DND-41 (cell line): Measurements from ENCODE around the gene BMPR2.

Source experiments
- EZH2 ChIP-seq: IDR thresholded peaks from 3 replicates; pipeline ENCODE4 v1.6.1; 2012; ENCODE audit warnings: borderline replicate concordance, low read depth, mild to moderate bottlenecking, moderate library complexity, low read length, inconsistent platforms; ENCODE audit not compliant: severe bottlenecking
- TF ChIP-seq, protein P1 (sequence below): IDR thresholded peaks from 2 replicates; pipeline ENCODE4 v1.5.1; 2012; ENCODE audit warnings: borderline replicate concordance, low read length, moderate library complexity, mild to moderate bottlenecking; ENCODE audit not compliant: poor library complexity, severe bottlenecking; ENCODE audit errors: extremely low read depth

DNA sequence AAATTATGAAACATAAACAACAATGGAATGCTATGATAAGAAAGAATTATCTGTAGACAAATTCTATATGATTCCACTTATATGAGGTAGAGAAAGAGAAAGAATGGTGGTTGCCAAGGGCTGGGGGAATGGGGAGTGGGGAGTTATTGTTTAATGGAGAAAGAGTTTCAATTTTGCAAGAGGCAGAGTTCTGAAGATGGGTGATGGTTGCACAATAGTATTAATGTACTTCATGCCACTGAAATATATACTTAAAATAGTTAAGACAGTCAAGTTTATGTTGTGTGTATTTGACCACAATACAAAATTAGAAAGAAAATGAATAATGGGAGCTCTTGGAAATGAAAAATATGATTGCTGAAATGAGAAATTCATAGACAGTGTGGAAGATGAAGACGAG is 236.0 kb downstream of the BMPR2 start:
- TF ChIP-seq, protein P1, sequence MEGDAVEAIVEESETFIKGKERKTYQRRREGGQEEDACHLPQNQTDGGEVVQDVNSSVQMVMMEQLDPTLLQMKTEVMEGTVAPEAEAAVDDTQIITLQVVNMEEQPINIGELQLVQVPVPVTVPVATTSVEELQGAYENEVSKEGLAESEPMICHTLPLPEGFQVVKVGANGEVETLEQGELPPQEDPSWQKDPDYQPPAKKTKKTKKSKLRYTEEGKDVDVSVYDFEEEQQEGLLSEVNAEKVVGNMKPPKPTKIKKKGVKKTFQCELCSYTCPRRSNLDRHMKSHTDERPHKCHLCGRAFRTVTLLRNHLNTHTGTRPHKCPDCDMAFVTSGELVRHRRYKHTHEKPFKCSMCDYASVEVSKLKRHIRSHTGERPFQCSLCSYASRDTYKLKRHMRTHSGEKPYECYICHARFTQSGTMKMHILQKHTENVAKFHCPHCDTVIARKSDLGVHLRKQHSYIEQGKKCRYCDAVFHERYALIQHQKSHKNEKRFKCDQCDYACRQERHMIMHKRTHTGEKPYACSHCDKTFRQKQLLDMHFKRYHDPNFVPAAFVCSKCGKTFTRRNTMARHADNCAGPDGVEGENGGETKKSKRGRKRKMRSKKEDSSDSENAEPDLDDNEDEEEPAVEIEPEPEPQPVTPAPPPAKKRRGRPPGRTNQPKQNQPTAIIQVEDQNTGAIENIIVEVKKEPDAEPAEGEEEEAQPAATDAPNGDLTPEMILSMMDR: no peak
- TF ChIP-seq EZH2: no peak
